OCI-LY1 (cell line): Measurements from ENCODE around the gene MRTFA.

Experiments
- CTCF ChIP-seq: fragments of 200-600 bp; sonication (generic), shearing (Covaris generic); IDR thresholded peaks from 2 replicates; pipeline ENCODE4 v1.5.1; 2017; ENCODE audit warnings: mild to moderate bottlenecking, antibody characterized with exemption, low read length, moderate library complexity, mixed read lengths
- EZH2 ChIP-seq: fragments of 200-600 bp; sonication (generic), shearing (Covaris generic); IDR thresholded peaks from 2 replicates; pipeline ENCODE4 v1.8.0; 2017; ENCODE audit warnings: borderline replicate concordance, mixed run types, mild to moderate bottlenecking, antibody characterized with exemption, low read length, moderate library complexity, mixed read lengths

DNA sequence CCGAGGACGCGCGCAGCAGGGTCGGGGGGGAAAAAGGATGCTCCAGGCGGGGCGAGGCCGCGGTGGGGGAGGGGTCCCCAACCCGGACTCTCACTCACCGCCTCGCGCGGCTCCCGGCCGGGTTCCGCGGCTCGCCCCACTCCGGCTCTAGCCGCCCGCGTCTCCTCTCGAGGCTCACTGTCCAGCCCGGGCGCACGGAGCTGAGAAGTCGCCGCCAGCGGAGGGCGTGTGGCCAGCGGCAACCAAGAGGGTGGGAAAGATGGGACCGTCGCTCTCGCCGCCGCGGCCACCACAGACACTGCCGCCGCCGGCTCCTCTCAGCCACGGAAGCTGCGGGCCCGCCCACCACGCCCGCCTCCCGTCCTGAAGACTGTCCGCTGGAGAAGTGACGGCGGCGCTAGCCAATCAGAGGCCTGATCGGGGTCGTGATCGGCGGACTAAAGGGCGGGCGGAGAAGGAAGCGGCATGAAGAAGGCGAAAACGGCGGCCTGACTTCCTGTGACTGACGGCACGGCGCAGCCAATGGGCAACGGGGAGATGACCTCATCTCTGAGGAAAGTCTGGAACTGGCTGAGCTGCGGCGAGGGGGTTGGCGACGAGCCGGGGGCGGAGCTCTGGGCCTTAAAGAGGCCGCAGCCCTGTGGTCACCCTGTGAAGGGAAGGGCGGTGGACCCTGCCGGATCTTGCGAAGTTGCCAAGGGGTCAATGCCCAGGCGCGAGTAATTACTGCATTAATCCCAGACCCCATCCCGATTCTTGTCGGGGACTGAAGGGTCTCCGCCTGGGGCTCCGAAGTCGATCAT is at the start of gene MRTFA:
- TF ChIP-seq CTCF = no peak
- no peak for TF ChIP-seq EZH2
